H4 (cell line): ENCODE data around the gene SLC25A51. TPM values are rescaled to one million over a fixed set of nuclear protein-coding genes. Genes with fewer than 3 reads are reported as not detected.
"Not testable (repeated sequence)": the region's sequence is repeated elsewhere in the genome, so short reads cannot be mapped to it uniquely, and the experiment has no call there.

Experiments used
- DNase-seq: peaks from one replicate; pipeline ENCODE4 v3.0.0-alpha.2; 2015; ENCODE audit warnings: low spot score
- total RNA-seq: library from RNA; depleted of rRNA; stranded (reverse); fragments of >200 nt; shearing (Covaris generic); gene quantifications from 2 replicates; pipeline ENCODE4 v1.2.3, GENCODE V29; 2014

SLC25A51 gene
- total RNA-seq, 1 experiment from 2014 or later: 38.4 TPM

GRCh38 chr9:37904445-37905130 lies 661 bp upstream of the SLC25A51 start:
- no peak for DNase-seq

DNA sequence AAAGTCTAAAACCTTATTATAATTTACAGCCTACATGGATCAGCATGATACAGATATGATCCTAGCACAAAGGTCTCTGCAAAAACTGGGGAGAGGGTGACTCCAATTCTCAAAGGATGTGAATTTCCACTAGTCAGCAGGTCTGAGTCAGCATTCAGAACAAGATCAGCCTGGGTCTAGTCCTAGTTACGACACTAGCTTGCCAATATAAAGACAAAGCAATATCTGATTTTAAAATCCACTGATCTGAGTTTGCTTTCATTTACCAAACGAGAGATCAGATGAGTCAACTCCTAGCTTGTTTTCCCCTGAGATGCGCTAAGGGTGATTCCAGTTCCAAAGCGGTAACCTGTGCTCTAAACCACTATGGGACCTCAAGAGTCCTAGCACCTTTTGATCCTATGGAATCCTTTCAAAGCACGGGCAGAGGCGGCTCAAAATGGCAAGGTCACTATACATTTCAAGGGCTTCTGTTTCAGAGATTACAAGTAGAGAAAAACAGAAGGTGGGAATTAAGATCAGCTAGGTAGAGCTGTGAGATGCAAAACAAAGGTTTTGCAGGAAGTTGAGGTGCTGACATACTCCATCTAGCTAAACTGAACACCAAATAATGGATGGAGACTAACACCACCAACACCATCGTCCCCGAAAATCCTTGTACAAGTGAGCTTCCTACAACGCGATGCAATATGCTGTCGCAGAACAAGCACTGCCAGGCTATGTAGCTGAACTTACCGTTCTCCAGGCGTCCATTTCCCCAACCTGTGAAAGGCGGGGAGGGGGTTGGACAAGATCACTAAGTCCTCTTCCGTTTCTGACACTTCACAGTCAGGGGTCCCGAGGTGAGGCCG lies 906 bp downstream of the SLC25A51 start:
- no peak for DNase-seq

DNA sequence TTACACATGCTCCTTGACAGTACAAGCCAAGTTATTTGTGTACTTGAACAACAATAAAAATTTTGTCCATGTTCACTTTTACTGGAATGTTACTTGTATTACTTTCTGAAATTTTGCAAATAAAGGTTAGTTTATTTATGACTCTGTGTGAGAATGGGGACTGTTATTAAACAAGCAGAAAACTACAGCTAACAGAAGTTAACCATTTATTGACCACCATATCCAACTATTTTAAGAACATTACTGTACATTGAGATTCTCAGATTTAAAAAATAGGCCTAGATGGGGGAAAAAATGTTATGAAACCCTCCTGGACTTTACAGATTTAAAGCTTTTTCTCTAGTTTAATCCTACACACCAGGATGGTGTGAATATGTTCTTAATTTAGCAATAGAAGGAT lies 1.8 kb downstream of the SLC25A51 start:
- DNase-seq: no peak

DNA sequence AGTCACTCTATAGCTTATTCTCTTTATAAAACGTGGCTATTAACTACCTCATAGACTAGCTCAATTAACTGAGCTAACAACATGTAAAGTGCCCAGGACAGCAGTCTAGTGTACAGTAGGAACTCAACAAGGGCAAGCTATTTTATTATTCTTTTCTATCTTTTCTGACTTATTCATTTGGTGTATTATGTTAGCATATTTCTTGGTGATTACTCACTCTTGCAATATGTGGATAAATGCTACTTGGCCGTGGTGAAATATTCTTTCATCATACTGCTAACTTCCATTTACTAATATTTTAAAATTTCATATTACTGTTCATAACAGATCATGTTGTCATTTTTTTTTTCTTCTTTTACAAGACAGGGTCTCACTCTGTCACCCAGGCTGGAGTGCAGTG lies 4.9 kb downstream of the SLC25A51 start:
- DNase-seq: no peak

DNA sequence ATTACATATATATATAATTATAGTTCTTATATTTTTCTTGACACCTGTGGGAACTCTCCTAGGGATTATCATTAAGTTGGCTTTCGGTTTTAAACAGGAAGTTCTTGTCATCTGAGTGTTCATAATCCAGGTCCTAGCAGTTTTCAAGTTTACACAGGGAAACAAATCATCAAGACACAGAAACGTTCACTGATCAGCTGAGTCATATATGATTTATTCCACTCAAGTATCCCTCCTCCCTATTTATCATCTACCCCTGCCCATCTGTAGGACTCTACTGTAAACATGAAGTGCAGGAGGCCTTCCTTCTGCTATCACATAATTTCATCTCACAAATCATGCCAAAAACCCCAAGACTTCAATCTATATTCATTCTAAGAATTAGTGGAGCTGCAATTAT lies 6.3 kb downstream of the SLC25A51 start:
- DNase-seq: no peak

GRCh38 chr9:37892063-37892462 lies 11.9 kb downstream of the SLC25A51 start:
- DNase-seq: no peak

DNA sequence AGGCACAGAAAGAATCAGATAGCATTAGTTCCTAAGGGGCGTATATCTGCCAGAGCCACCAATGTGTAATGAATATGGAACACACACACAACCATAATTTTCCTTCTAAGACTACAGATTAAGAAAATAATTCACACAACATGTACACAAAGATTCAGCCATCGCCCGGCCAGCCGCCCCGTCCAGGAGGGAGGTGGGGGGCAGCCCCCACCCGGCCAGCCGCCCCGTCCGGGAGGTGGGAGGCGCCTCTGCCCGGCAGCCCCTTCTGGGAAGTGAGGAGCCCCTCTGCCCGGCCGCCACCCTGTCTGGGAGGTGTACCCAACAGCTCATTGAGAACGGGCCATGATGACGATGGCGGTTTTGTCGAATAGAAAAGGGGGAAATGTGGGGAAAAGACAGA lies 12.9 kb downstream of the SLC25A51 start:
- DNase-seq: not testable (repeated sequence)

DNA sequence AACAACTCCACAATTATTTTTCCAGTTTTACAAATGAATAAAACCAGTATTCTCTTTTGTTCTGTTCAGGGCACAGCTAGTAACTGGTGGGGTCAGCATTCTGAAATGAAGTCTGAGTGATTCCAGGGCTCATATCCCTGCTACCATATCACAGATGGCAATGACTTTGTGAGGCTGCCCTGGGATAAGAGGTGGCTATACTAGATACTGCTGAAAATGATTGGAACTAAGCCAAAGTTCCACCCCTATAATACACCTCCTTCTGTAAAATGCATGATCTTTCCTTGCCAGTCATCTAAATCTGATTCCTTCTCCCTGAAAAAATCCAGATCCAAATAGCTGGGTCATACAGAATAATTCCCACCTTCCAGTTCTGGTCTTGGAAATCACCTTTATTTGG lies 14.4 kb downstream of the SLC25A51 start:
- DNase-seq: no peak

GRCh38 chr9:37887977-37888583 lies 15.8 kb downstream of the SLC25A51 start:
- not testable (repeated sequence) for DNase-seq

DNA sequence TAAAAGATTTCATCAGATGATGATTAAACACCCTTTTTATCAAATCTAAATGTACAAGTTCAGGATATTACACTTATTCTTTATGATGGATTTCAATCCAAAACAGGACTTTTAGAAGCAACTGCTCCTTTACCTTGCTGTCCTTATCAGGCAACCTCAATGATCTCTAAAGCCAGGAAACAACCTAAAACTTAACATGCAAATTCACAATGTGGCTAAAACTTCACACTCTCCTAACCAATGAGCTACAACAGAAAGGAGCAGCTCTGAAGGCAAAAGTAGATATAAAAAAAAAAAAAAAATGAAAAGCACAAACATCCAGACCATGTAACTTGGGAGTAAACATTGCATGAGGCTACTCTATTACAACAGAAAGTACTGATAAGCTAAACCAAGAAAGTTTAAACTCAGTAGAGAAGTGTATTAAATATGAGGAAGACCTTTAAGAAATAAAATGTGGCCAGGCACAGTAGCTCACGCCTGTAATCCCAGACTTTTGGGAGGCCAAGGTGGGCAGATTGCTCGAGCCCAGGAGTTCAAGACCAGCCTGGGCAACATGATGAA lies 22.9 kb downstream of the SLC25A51 start:
- DNase-seq: no peak

DNA sequence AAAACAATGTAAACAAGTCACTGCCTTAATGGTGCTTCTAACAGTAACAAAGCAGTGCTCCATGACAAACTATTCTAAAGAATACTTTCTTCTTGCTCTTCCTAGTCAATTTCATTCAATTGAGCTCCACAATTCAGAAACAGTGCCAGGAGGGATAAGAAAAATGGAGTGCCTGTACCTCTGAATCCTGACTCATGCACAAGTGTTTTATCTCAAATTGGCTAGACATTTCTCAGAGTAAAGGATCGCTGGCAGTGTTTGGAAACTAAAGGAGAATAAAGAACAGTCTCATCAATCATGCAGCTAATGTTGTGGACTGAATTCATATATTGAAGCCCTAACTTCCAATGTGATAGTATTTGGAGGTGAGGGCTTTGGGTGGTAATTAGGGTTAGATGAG lies 27.6 kb downstream of the SLC25A51 start:
- no peak for DNase-seq

DNA sequence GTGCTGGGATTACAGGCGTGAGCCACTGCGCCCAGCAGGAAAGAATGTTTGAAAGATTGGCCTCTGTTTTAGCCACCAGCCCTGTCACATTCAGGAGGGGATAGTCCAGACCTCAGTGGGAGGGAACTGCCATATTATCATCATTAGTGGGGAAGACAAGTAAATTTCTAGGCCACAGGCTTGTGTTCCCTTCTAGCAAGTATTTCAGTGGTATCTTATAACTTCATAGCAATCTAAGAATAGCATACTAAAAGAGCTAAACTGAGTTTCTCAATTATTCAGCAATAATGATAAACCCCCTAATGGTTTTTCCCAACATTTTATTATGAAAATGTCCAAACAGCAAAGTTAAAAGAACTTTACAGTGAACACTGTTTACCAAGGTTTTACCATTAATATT lies 30.0 kb downstream of the SLC25A51 start:
- no peak for DNase-seq

DNA sequence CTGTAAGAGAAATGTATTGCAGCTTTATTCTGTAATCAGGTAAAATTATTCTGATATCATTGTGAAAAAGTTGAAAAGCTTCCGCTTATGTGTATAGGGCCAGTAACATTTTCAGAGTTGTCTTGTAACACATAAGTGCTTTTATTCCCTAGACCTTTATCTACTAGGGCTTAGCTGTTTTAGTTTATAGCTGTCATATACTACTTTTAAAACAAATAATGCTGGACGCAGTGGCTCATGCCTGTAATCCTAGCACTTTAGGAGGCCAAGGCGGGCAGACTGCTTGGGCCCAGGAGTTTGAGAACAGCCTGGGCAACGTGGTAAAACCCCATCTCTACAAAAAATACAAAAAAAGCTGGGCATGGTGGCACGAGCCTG lies 33.1 kb downstream of the SLC25A51 start:
- no peak for DNase-seq

DNA sequence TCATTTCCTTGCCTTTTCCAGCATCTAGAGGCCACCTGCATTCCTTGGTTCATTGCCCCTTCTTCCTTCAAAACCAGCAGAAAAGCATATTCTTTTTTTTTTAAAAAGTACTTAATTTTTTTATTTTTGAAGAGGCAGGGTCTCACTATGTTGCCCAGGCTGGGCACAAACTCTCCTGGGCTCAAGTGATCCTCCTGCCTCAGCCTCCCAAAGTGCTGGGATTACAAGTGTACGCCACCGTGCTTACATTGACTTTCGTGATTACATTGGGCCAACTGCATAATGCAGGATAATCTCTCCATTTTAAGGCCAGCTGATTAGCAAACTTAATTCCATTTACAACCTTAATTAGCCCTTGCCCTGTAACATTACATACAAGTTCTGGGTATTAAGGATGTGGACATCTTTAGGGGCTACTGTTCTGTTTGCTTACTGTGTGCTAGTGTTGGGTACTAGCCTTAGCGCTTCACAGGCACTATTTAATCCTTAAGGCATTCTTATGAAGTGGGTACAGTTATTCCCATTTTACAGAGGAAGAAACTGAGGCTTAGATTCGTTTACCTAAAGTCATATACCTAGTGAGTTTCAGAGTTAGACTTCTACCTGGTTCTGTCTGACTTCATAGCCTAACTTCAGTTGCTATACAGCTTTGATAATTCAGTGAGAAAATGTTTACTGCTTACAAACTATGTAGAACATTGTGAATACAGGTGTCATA lies 33.7 kb downstream of the SLC25A51 start:
- no peak for DNase-seq

GRCh38 chr9:37862530-37862929 lies 41.4 kb downstream of the SLC25A51 start:
- DNase-seq: no peak

DNA sequence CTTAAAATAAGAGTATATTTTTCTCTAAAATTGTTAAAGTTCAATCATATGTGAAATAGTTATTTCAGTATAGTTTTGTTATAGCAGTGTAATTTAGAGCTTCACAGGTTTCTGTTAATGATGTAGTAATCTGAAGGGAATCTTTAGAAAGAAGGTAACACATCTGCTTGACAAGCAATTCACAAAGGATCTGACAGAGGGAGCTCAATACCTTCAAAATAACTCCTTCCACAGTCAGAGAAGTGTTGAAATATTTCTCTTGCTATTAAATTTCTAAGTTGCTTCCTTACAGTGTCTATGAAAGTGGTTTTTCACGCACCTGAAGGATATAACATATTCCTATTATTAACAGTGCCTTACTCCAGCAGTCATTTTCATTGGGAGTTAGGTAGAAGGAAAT lies 44.9 kb downstream of the SLC25A51 start:
- no peak for DNase-seq

DNA sequence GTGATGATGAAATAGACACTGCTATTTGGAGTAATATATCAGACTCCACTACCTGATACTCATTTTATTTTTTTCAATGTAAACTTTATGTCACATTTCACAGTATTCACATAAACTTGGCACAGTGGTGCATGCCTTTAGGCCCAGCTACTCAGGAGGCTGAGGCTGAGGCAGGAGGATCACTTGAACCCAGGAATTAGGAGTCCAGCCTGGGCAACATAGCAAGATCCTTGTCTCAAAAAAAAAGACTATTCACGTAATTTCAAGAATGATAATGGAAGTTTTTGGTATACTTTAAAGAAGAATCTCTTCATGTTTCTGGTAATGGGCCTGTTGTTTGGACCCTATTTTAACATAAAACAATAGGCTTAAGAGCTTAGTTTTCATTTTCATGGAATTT lies 47.4 kb downstream of the SLC25A51 start:
- DNase-seq: no peak

DNA sequence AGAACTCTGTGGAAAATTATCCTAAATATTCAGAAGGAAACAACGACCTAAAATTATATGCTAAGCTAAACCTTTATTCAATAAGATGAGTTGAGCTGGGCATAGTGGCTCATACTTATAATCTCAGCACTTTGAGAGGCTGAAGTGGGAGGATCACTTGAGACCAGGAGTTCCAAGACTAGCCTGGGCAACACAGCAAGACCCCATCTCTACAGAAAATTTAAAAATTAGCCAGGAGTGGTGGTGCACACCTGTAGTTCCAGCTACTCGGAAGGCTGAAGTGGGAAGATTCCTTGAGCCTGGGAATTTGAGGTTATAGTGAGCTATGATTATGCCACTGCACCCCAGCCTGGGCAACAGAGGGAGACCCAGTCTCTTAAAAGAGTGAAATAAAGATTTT lies 51.7 kb downstream of the SLC25A51 start:
- no peak for DNase-seq

DNA sequence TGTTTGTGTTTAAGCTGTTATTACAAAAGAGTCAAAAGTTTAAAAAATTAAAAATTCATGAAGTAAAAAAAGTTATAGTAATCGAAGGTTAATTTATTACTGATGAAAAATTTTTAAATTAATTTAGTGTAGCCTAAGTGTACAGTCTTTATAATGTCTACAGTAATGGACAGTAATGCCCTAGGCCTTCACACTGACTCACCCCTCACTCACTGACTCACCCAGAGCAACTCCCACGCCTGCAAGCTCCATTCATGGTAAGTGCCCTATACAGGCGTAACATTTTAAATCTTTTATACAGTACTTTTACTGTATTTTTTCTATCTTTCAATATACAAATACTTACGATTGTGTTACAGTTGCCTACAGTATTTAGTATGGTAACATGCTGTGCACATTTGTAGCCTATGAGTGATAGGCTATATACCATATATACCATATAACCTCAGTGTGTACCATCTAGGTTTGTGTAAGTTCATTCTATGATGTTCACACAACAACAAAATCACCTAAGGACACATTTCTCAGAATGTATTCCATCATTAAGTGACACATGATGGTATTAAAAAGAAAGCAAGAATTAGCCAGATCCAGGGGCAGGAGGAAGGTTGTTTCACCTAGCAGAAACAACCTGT lies 63.2 kb downstream of the SLC25A51 start:
- DNase-seq: peak; percentile 31

GRCh38 chr9:37839496-37840461 lies 64.1 kb downstream of the SLC25A51 start:
- DNase-seq: no peak
